GM12865 (cell line): ENCODE data around the gene BRSK2.
"Not testable (repeated sequence)": the region's sequence is repeated elsewhere in the genome, so short reads cannot be mapped to it uniquely, and the experiment has no call there.

Source experiments
- DNase-seq: peaks from one replicate; pipeline ENCODE4 v3.0.0; 2010; ENCODE audit warnings: low read depth
- H3K4me3 ChIP-seq: 2 replicates; pipeline ENCODE4 v1.5.1; 2011; ENCODE audit warnings: mild to moderate bottlenecking, low read depth, low read length, control low read depth
- CTCF ChIP-seq: IDR thresholded peaks from 2 replicates; pipeline ENCODE4 v1.5.1; 2011; ENCODE audit warnings: low read length, control low read depth, low read depth, inconsistent platforms; ENCODE audit not compliant: insufficient read depth; ENCODE audit errors: missing control alignments

Gene BRSK2

GRCh38 chr11:1356478-1356960 is 33.2 kb upstream of the BRSK2 start:
- no peak overlapping the region for H3K4me3 ChIP-seq
- no peak for TF ChIP-seq CTCF
- DNase-seq: no peak

GRCh38 chr11:1358286-1358685 is 31.4 kb upstream of the BRSK2 start:
- no peak overlapping the region for H3K4me3 ChIP-seq
- no peak for TF ChIP-seq CTCF
- no peak for DNase-seq

- DNase-seq, H3K4me3 ChIP-seq: not testable (repeated sequence)
Observed at GRCh38 chr11:1358931-1359330, 30.8 kb upstream of the BRSK2 start.

- DNase-seq: no peak
- TF ChIP-seq CTCF: no peak
- no peak overlapping the region for H3K4me3 ChIP-seq
Observed at GRCh38 chr11:1359556-1359955, 30.2 kb upstream of the BRSK2 start.

- no peak overlapping the region for H3K4me3 ChIP-seq
- no peak for DNase-seq
- no peak for TF ChIP-seq CTCF
Observed at GRCh38 chr11:1360181-1360834, 29.4 kb upstream of the BRSK2 start.

- TF ChIP-seq CTCF: no peak
- H3K4me3 ChIP-seq: no peak overlapping the region
- no peak for DNase-seq
Observed at GRCh38 chr11:1360835-1361357, 28.8 kb upstream of the BRSK2 start.

GRCh38 chr11:1361882-1362281 is 27.9 kb upstream of the BRSK2 start:
- TF ChIP-seq CTCF: no peak
- DNase-seq: no peak
- no peak overlapping the region for H3K4me3 ChIP-seq
